ENCODE results near the gene ZDHHC8. TPM values are rescaled to one million over a fixed set of nuclear protein-coding genes. Genes with fewer than 3 reads are reported as not detected.

ZDHHC8 gene
- total and polyA plus RNA-seq, 2 experiments from 2014 or later, result 9.6 to 72.7 TPM

DNA sequence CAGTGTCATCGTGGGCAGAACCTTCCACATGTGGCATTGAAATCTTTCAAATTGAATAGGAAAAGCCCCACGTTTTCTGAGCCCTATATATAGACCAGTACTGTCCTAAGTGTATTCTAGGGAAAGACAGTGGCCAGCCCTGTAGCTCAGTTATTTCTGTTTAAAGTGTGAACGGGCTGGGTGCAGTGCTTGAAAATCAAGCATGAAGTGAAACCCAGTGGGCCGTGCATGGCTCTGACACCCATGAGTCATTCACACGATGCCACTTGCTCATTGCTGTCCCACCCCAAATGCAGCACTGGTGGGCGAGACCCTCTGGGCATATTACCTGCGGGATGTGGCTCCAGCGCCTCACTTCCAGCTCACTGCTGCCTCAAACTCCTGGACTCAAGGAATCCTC, 49.0 kb downstream of the ZDHHC8 start:
- no peaks in the 10 kb centered on the region for H3K9me3 ChIP-seq (ENCODE audit: low read depth)
- TF ChIP-seq, protein P1, sequence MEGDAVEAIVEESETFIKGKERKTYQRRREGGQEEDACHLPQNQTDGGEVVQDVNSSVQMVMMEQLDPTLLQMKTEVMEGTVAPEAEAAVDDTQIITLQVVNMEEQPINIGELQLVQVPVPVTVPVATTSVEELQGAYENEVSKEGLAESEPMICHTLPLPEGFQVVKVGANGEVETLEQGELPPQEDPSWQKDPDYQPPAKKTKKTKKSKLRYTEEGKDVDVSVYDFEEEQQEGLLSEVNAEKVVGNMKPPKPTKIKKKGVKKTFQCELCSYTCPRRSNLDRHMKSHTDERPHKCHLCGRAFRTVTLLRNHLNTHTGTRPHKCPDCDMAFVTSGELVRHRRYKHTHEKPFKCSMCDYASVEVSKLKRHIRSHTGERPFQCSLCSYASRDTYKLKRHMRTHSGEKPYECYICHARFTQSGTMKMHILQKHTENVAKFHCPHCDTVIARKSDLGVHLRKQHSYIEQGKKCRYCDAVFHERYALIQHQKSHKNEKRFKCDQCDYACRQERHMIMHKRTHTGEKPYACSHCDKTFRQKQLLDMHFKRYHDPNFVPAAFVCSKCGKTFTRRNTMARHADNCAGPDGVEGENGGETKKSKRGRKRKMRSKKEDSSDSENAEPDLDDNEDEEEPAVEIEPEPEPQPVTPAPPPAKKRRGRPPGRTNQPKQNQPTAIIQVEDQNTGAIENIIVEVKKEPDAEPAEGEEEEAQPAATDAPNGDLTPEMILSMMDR (IDR thresholded peaks at IDR 0.05; ENCODE audit: poor library complexity), result no peak
- TF ChIP-seq EZH2phosphoT487 (IDR thresholded peaks at IDR 0.05; ENCODE audit: low read depth, severe bottlenecking, unreplicated experiment) (no peak), EZH2 (IDR thresholded peaks at IDR 0.05; ENCODE audit: borderline replicate concordance) (no peak)
- no peak overlapping the region for H3K4me3 ChIP-seq
- no peaks in the 10 kb centered on the region for H4K20me1 ChIP-seq (ENCODE audit: insufficient read depth, poor library complexity, severe bottlenecking)
- WGBS (ENCODE audit: low lambda C conversion rate, missing lambda C conversion rate), result 86% methylated on average over 8 of the region's 8 CpGs
- no peak overlapping the region for H3K27ac ChIP-seq
- H2AFZ ChIP-seq, result no peak overlapping the region
- H3K27me3 ChIP-seq, result no peaks in the 10 kb centered on the region
- no peak for DNase-seq (ENCODE audit: low spot score)
- peaks cover 3% of the 10 kb centered on the region for H3K4me1 ChIP-seq (ENCODE audit: insufficient read depth)
- no peaks in the 10 kb centered on the region for H3K36me3 ChIP-seq (replicated peaks; ENCODE audit: insufficient read depth, low read depth)
- no peaks in the 10 kb centered on the region for H3K79me2 ChIP-seq
- no peaks in the 10 kb centered on the region for H3K9me2 ChIP-seq (replicated peaks; ENCODE audit: insufficient read depth)
- H3K4me2 ChIP-seq, result no peak overlapping the region

DNA sequence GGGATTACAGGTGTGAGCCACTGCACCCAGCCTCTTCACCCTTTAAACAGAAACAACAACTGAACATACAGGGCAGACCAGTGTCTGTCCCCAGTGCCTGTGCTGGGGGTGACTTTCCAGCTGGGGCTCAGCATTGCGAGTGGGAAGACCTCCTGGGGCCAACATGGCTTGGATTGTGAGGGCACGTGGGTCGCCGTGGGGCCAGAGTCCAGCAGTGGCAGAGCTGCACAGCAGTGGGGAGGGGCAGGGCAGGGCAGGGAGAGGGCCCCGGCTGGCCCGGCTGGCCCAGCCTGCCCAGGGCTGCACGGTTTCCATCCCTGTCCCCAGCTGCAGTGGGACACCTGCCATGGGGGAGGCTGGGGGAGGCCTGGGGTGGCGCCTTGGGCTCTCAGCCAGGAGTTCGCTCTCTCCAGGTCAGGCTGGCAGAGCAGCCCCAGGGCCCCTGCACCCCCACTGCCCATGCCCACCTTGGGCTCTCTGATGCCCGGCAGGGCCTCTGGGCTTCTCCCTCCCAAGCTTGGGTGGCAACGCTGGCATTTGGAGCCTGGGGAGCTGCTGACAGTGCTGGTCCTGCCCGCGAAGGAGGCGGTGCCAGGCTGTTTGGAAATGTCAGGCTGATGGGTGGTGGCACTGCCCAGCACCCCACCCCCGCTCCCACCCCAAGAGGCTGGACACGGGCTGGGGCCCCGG, 49.7 kb downstream of the ZDHHC8 start:
- Histone ChIP-seq H3K9me2 (replicated peaks; ENCODE audit: insufficient read depth) (no peaks in the 10 kb centered on the region), H4K20me1 (ENCODE audit: insufficient read depth, poor library complexity, severe bottlenecking) (no peaks in the 10 kb centered on the region), H3K9me3 (ENCODE audit: low read depth) (no peaks in the 10 kb centered on the region), H3K4me1 (ENCODE audit: insufficient read depth) (no peaks in the 10 kb centered on the region), H3K36me3 (replicated peaks; ENCODE audit: insufficient read depth, low read depth) (no peaks in the 10 kb centered on the region), H3K79me2 (no peaks in the 10 kb centered on the region), H3K4me3 (no peak overlapping the region), H3K27me3 (no peaks in the 10 kb centered on the region), H3K4me2 (no peak overlapping the region), H2AFZ (no peak overlapping the region), H3K27ac (no peak overlapping the region)
- no peak for DNase-seq (ENCODE audit: low spot score)
- 83% methylated on average over 13 of the region's 17 CpGs for WGBS (ENCODE audit: low lambda C conversion rate, missing lambda C conversion rate)
- no peak for TF ChIP-seq EZH2 (IDR thresholded peaks at IDR 0.05; ENCODE audit: borderline replicate concordance)
- TF ChIP-seq EZH2phosphoT487 (IDR thresholded peaks at IDR 0.05; ENCODE audit: low read depth, severe bottlenecking, unreplicated experiment), result no peak
- TF ChIP-seq, protein P1 (IDR thresholded peaks at IDR 0.05; ENCODE audit: poor library complexity), result no peak

DNA sequence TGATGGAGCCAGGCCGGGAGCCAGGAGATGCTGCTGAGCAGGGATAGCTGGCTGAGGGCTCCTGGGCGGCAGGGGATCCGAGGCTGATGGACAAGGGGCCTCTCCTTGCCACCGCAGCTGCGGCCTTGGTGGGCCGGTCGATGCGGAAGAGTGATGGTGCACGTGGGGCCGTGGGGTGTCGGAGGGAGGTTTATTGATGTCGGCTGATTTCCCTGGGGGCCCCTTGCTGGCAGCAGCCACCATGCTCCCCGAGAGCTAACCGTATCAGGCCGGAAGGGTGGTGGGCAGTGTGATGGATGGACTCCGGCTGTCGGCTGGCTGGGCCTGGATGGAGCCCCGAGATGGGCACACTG, 50.3 kb downstream of the ZDHHC8 start:
- Histone ChIP-seq H3K27ac (no peak overlapping the region), H3K4me3 (no peak overlapping the region), H4K20me1 (ENCODE audit: insufficient read depth, poor library complexity, severe bottlenecking) (no peaks in the 10 kb centered on the region), H3K27me3 (no peaks in the 10 kb centered on the region), H3K4me1 (ENCODE audit: insufficient read depth) (no peaks in the 10 kb centered on the region), H3K79me2 (no peaks in the 10 kb centered on the region), H2AFZ (no peak overlapping the region), H3K4me2 (no peak overlapping the region), H3K9me3 (ENCODE audit: low read depth) (no peaks in the 10 kb centered on the region), H3K36me3 (replicated peaks; ENCODE audit: insufficient read depth, low read depth) (no peaks in the 10 kb centered on the region), H3K9me2 (replicated peaks; ENCODE audit: insufficient read depth) (no peaks in the 10 kb centered on the region)
- WGBS (ENCODE audit: low lambda C conversion rate, missing lambda C conversion rate), result 93% methylated on average over 16 of the region's 18 CpGs
- DNase-seq (ENCODE audit: low spot score), result no peak
- TF ChIP-seq, protein P1 (IDR thresholded peaks at IDR 0.05; ENCODE audit: poor library complexity), result no peak
- no peak for TF ChIP-seq EZH2 (IDR thresholded peaks at IDR 0.05; ENCODE audit: borderline replicate concordance)
- TF ChIP-seq EZH2phosphoT487 (IDR thresholded peaks at IDR 0.05; ENCODE audit: low read depth, severe bottlenecking, unreplicated experiment), result no peak

Data from hepatocyte (in vitro differentiated cells).